SU-DHL-6 (cell line): Measurements from ENCODE around the gene TMEM108.

ENCODE experiments used
- H2AFZ ChIP-seq: fragments of 200-600 bp; sonication (generic); 2 replicates; pipeline ENCODE4 v1.6.1; 2014; ENCODE audit warnings: low read depth, mild to moderate bottlenecking, moderate library complexity, mixed read lengths, antibody characterized with exemption, low read length; ENCODE audit not compliant: severe bottlenecking
- H3F3A ChIP-seq: fragments of 200-600 bp; shearing (Covaris generic); 2 replicates; pipeline ENCODE4 v1.6.0; 2016; ENCODE audit warnings: antibody characterized with exemption, mild to moderate bottlenecking; ENCODE audit not compliant: insufficient read depth
- H3K27ac ChIP-seq: fragments of 200-600 bp; sonication (generic); 2 replicates; pipeline ENCODE4 v1.5.1; 2016; ENCODE audit warnings: low read depth, mild to moderate bottlenecking, low read length, moderate library complexity, mixed read lengths
- H3K27me3 ChIP-seq: fragments of 200-600 bp; sonication (generic), shearing (Covaris generic); 2 replicates; pipeline ENCODE4 v1.6.0; 2014; ENCODE audit warnings: mild to moderate bottlenecking, low read length
- H3K36me3 ChIP-seq: fragments of 200-600 bp; sonication (generic); 2 replicates; pipeline ENCODE4 v1.6.1; 2014; ENCODE audit warnings: mild to moderate bottlenecking, low read length, mixed read lengths
- H3K4me2 ChIP-seq: fragments of 300-600, 200-600 bp; shearing (Covaris generic), sonication (generic); 2 replicates; pipeline ENCODE4 v1.6.0; 2014; ENCODE audit warnings: low read length, low read depth, mild to moderate bottlenecking; ENCODE audit not compliant: poor library complexity, severe bottlenecking
- H3K4me3 ChIP-seq: fragments of 200-600 bp; sonication (generic); 2 replicates; pipeline ENCODE4 v1.5.1; 2014; ENCODE audit warnings: antibody characterized with exemption, low read length, mild to moderate bottlenecking, mixed read lengths; ENCODE audit not compliant: insufficient read depth, poor library complexity, severe bottlenecking
- H3K79me2 ChIP-seq: fragments of 200-600 bp; sonication (generic); 2 replicates; pipeline ENCODE4 v1.6.1; 2014; ENCODE audit warnings: mild to moderate bottlenecking, low read length, moderate library complexity; ENCODE audit not compliant: insufficient read depth
- H3K9ac ChIP-seq: fragments of 200-600 bp; sonication (generic); 2 replicates; pipeline ENCODE4 v1.7.0; 2014; ENCODE audit warnings: mild to moderate bottlenecking, low read length
- H3K9me2 ChIP-seq: fragments of 200-600 bp; sonication (generic); replicated peaks from 2 replicates; pipeline ENCODE4 v1.6.1; 2014; ENCODE audit warnings: low read length; ENCODE audit not compliant: insufficient read depth
- H3K9me3 ChIP-seq: fragments of 200-600 bp; sonication (generic); 2 replicates; pipeline ENCODE4 v1.6.1; 2014; ENCODE audit warnings: low read length, mixed read lengths; ENCODE audit not compliant: insufficient read depth
- H4K20me1 ChIP-seq: fragments of 200-600 bp; sonication (generic); 2 replicates; pipeline ENCODE4 v1.6.1; 2014; ENCODE audit warnings: low read depth, mild to moderate bottlenecking, antibody characterized with exemption, low read length, moderate library complexity, mixed read lengths
- EZH2phosphoT487 ChIP-seq: fragments of 200-600 bp; sonication (generic), shearing (Covaris generic); conservative IDR thresholded peaks from 2 replicates; pipeline ENCODE4 v1.6.1; 2018; ENCODE audit warnings: mild to moderate bottlenecking, antibody characterized with exemption, low read length, moderate library complexity, mixed read lengths
- TF ChIP-seq, protein P1 (sequence below): fragments of 200-600 bp; sonication (generic); IDR thresholded peaks from one replicate; pipeline ENCODE4 v1.5.1; 2017; ENCODE audit warnings: antibody characterized with exemption, mild to moderate bottlenecking, low read length, moderate library complexity; ENCODE audit not compliant: insufficient read depth, poor library complexity, severe bottlenecking

TMEM108 gene

DNA sequence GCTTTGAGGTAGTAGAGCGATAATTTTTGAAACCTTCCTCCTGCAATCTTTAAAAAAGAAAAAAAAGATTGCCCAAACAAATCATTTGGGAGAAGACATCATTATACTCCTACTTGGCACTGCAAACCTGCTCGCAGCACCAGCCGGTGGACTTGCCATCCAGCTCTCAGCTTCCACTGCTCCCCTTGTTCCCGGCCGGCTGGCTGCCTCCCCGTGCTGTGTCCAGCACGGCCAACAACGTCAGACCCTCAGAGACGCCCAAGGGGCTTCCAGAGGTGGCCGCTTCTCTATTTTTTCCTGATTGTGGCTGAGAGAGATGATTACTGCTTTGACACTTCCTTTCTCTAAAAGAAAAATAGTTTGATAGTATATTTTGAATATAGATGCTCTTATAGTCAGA, 358.7 kb downstream of the TMEM108 start:
- H3K79me2 ChIP-seq, result no peaks in the 10 kb centered on the region
- H3K36me3 ChIP-seq, result no peaks in the 10 kb centered on the region
- no peak overlapping the region for H3K27ac ChIP-seq
- H3K4me3 ChIP-seq, result no peak overlapping the region
- H3K9me2 ChIP-seq, result no peaks in the 10 kb centered on the region
- H3K9me3 ChIP-seq, result no peaks in the 10 kb centered on the region
- H3K9ac ChIP-seq, result no peak overlapping the region
- H3K4me2 ChIP-seq, result no peak overlapping the region
- no peak overlapping the region for H2AFZ ChIP-seq
- no peak for TF ChIP-seq EZH2phosphoT487
- TF ChIP-seq, protein P1, sequence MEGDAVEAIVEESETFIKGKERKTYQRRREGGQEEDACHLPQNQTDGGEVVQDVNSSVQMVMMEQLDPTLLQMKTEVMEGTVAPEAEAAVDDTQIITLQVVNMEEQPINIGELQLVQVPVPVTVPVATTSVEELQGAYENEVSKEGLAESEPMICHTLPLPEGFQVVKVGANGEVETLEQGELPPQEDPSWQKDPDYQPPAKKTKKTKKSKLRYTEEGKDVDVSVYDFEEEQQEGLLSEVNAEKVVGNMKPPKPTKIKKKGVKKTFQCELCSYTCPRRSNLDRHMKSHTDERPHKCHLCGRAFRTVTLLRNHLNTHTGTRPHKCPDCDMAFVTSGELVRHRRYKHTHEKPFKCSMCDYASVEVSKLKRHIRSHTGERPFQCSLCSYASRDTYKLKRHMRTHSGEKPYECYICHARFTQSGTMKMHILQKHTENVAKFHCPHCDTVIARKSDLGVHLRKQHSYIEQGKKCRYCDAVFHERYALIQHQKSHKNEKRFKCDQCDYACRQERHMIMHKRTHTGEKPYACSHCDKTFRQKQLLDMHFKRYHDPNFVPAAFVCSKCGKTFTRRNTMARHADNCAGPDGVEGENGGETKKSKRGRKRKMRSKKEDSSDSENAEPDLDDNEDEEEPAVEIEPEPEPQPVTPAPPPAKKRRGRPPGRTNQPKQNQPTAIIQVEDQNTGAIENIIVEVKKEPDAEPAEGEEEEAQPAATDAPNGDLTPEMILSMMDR, result no peak
- no peaks in the 10 kb centered on the region for H3F3A ChIP-seq
- no peaks in the 10 kb centered on the region for H3K27me3 ChIP-seq
- H4K20me1 ChIP-seq, result no peaks in the 10 kb centered on the region

DNA sequence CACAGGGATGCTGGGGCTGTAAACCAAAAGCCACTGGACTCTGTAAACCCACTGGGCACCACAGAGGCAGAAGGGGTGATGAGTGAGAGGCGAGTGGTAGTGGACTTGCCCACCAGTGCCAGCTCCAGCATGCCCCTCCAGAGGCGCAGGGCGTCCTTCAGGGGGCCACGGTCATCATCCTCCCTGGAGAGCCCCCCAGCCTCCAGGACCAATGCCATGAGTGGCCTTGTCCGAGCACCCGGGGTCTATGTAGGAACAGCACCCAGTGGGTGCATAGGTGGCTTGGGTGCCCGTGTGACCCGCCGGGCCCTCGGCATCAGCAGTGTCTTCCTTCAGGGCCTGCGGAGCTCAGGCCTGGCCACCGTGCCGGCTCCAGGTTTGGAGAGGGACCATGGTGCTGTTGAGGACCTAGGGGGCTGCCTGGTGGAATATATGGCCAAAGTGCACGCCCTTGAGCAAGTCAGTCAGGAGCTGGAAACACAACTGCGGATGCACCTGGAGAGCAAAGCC, 361.9 kb downstream of the TMEM108 start, which contains the start of gene BFSP2:
Gene BFSP2 (plus strand): TSS at position 51 of the 510 bp plus-strand sequence. CDS start 28 bp downstream, at position 79.
- TF ChIP-seq EZH2phosphoT487, result no peak
- TF ChIP-seq, protein P1, result no peak
- H3K79me2 ChIP-seq, result no peaks in the 10 kb centered on the region
- no peak within 1 kb of the TSS for H3K9ac ChIP-seq

GRCh38 chr3:133401374-133402135, 363.4 kb downstream of the TMEM108 start:
- H3K36me3 ChIP-seq, result no peaks in the 10 kb centered on the region
- TF ChIP-seq, protein P1, result no peak
- no peak for TF ChIP-seq EZH2phosphoT487
- no peaks in the 10 kb centered on the region for H3K9me2 ChIP-seq
- H3K4me2 ChIP-seq, result no peak overlapping the region
- no peaks in the 10 kb centered on the region for H3K9me3 ChIP-seq
- H4K20me1 ChIP-seq, result no peaks in the 10 kb centered on the region
- no peaks in the 10 kb centered on the region for H3F3A ChIP-seq
- no peak overlapping the region for H3K9ac ChIP-seq
- no peak overlapping the region for H3K4me3 ChIP-seq
- no peaks in the 10 kb centered on the region for H3K27me3 ChIP-seq
- no peaks in the 10 kb centered on the region for H3K79me2 ChIP-seq
- H3K27ac ChIP-seq, result no peak overlapping the region
- no peak overlapping the region for H2AFZ ChIP-seq

More for the DNA sequence above, 361.9 kb downstream of the TMEM108 start, which contains the start of gene BFSP2:
- H4K20me1 ChIP-seq, result no peaks in the 10 kb centered on the region
- H3K4me2 ChIP-seq, result no peak within 1 kb of the TSS
- no peak within 1 kb of the TSS for H2AFZ ChIP-seq
- H3K9me2 ChIP-seq, result no peaks in the 10 kb centered on the region
- no peaks in the 10 kb centered on the region for H3F3A ChIP-seq
- H3K9me3 ChIP-seq, result no peaks in the 10 kb centered on the region
- H3K27me3 ChIP-seq, result no peaks in the 10 kb centered on the region
- H3K27ac ChIP-seq, result no peak within 1 kb of the TSS
- H3K4me3 ChIP-seq, result no peak within 1 kb of the TSS
- no peaks in the 10 kb centered on the region for H3K36me3 ChIP-seq
